Keratinocyte (primary cell): ENCODE data around the gene CALCB. TPM values are rescaled to one million over a fixed set of nuclear protein-coding genes. Genes with fewer than 3 reads are reported as not detected.
A peak's percentile ranks its signal among the peaks of the same experiment; 100 is the strongest.

Experiments used
- DNase-seq: peaks from one replicate; pipeline ENCODE4 v3.0.0-alpha.2; 2011; ENCODE audit warnings: low read depth, missing footprints, low spot score
- FAIRE-seq: peaks from 2 replicates; lab custom pipeline; 2011; peaks lifted over from hg19 to GRCh38; lab: Jason Lieb, UNC
- H2AFZ ChIP-seq: 2 replicates; pipeline ENCODE4 v1.6.0; 2012; ENCODE audit warnings: low read length, control low read depth, inconsistent platforms; ENCODE audit not compliant: control insufficient read depth
- H3K27ac ChIP-seq: 2 replicates; pipeline ENCODE4 v1.5.1; 2011; ENCODE audit warnings: low read length; ENCODE audit not compliant: control insufficient read depth, insufficient read depth
- H3K27me3 ChIP-seq: 3 replicates; pipeline ENCODE4 v1.6.0; 2011; ENCODE audit warnings: low read length; ENCODE audit not compliant: control insufficient read depth, insufficient read depth; ENCODE audit errors: extremely low read depth
- H3K36me3 ChIP-seq, 2 experiments: 2 replicates in 1 of 2; 3 replicates in 1 of 2; pipeline ENCODE4 v1.5.1; 2011; ENCODE audit warnings: low read length in 2 of 2, mild to moderate bottlenecking in 1 of 2; ENCODE audit not compliant: control insufficient read depth in 2 of 2, insufficient read depth in 2 of 2; ENCODE audit errors: extremely low read depth in 1 of 2
- H3K4me1 ChIP-seq: 3 replicates; pipeline ENCODE4 v1.5.1; 2011; ENCODE audit warnings: low read length; ENCODE audit not compliant: control insufficient read depth, insufficient read depth; ENCODE audit errors: extremely low read depth
- H3K4me2 ChIP-seq: 3 replicates; pipeline ENCODE4 v1.6.0; 2011; ENCODE audit warnings: low read depth, low read length; ENCODE audit not compliant: control insufficient read depth, insufficient read depth; ENCODE audit errors: extremely low read depth
- H3K4me3 ChIP-seq, 3 experiments: fragments of 200-600 bp in 1 of 3; sonication (generic) in 1 of 3; 2 replicates in 2 of 3; 3 replicates in 1 of 3; pipeline ENCODE4 v1.5.1; 2011 to 2016; ENCODE audit warnings: low read length in 3 of 3, mild to moderate bottlenecking in 3 of 3, control low read depth in 2 of 3, inconsistent platforms in 1 of 3, low read depth in 1 of 3, mixed read lengths in 1 of 3, mixed run types in 1 of 3, moderate library complexity in 1 of 3; ENCODE audit not compliant: control insufficient read depth in 2 of 3, insufficient read depth in 2 of 3; ENCODE audit errors: extremely low read depth in 1 of 3
- H3K79me2 ChIP-seq: 2 replicates; pipeline ENCODE4 v1.6.0; 2012; ENCODE audit warnings: low read length; ENCODE audit not compliant: control insufficient read depth, insufficient read depth
- H3K9ac ChIP-seq: 3 replicates; pipeline ENCODE4 v1.6.0; 2011; ENCODE audit warnings: low read length; ENCODE audit not compliant: control insufficient read depth, insufficient read depth; ENCODE audit errors: extremely low read depth
- H3K9me1 ChIP-seq: 3 replicates; pipeline ENCODE4 v1.6.0; 2011; ENCODE audit warnings: low read length; ENCODE audit not compliant: control insufficient read depth, insufficient read depth; ENCODE audit errors: extremely low read depth
- H3K9me3 ChIP-seq: 2 replicates; pipeline ENCODE4 v1.5.1; 2012; ENCODE audit warnings: low read depth, low read length; ENCODE audit not compliant: control insufficient read depth
- H4K20me1 ChIP-seq: 3 replicates; pipeline ENCODE4 v1.6.0; 2011; ENCODE audit warnings: low read length; ENCODE audit not compliant: control insufficient read depth, insufficient read depth; ENCODE audit errors: extremely low read depth
- EZH2 ChIP-seq: IDR thresholded peaks from one replicate; pipeline ENCODE4 v1.6.1; 2012; ENCODE audit warnings: inconsistent platforms, mild to moderate bottlenecking, low read length, moderate library complexity
- dilution Hi-C: fragments of 300-500 bp; cut with MboI; formaldehyde crosslinking; loops from one replicate; pipeline ENCODE4 v1.7.0; 2020; ENCODE audit warnings: low sequenced_read_pairs; ENCODE audit not compliant: extremely low pct_ligation_motif_present
- polyA plus RNA-seq, 5 experiments: library from polyadenylated mRNA; depleted of rRNA in 3 of 5; stranded (reverse) in 3 of 5; stranded (forward) in 1 of 5; unstranded in 1 of 5; fragments of >200 nt; gene quantifications; 1 replicate in 1 of 5; 2 replicates in 3 of 5; 3 replicates in 1 of 5; pipeline versions ENCODE4 v1.2.1 to v1.2.3, GENCODE V29; 2011 to 2012; ENCODE audit warnings: missing spikeins in 2 of 5, low read depth in 1 of 5, low replicate concordance in 1 of 5
- TF ChIP-seq, protein P1 (sequence below), 3 experiments: IDR thresholded peaks in 1 of 3; conservative IDR thresholded peaks in 1 of 3; optimal IDR thresholded peaks in 1 of 3; 2 replicates in 2 of 3; 3 replicates in 1 of 3; pipeline versions ENCODE3 to v1.5.1; 2011; ENCODE audit warnings: low read length in 3 of 3, mild to moderate bottlenecking in 3 of 3, moderate library complexity in 2 of 3, control low read depth in 1 of 3, inconsistent platforms in 1 of 3; ENCODE audit not compliant: insufficient read depth in 2 of 3; ENCODE audit errors: extremely low read depth in 1 of 3

CALCB gene
- polyA plus RNA-seq, 1 donor (not counting 4 experiments of a cell fraction or from before 2014, with no cell fraction given), result not detected

GRCh38 chr11:15114501-15115475, 41.4 kb downstream of the CALCB start, which contains the start of gene INSC:
TSS of gene INSC (plus strand) at chr11:15114923. CDS start at chr11:15149175, 34,252 bp downstream.
- H4K20me1 ChIP-seq, result no peaks in the 10 kb centered on the region
- FAIRE-seq (no peak), DNase-seq (no peak)
- dilution Hi-C loops, result no loop called here
- H2AFZ ChIP-seq, result peak within 1 kb of the TSS; percentile 56
- H3K36me3 ChIP-seq, result no peaks in the 10 kb centered on the region
- peak within 1 kb of the TSS; percentile 51 for H3K4me2 ChIP-seq
- H3K27me3 ChIP-seq, result peaks cover 13% of the 10 kb centered on the region
- no peaks in the 10 kb centered on the region for H3K9me3 ChIP-seq
- peaks cover 4% of the 10 kb centered on the region for H3K4me1 ChIP-seq
- no peaks in the 10 kb centered on the region for H3K9me1 ChIP-seq
- H3K79me2 ChIP-seq, result no peaks in the 10 kb centered on the region
- no peak within 1 kb of the TSS for H3K9ac ChIP-seq
- H3K4me3 ChIP-seq, result no peak within 1 kb of the TSS
- H3K27ac ChIP-seq, result no peak within 1 kb of the TSS
- no peak for TF ChIP-seq EZH2
- TF ChIP-seq, protein P1, sequence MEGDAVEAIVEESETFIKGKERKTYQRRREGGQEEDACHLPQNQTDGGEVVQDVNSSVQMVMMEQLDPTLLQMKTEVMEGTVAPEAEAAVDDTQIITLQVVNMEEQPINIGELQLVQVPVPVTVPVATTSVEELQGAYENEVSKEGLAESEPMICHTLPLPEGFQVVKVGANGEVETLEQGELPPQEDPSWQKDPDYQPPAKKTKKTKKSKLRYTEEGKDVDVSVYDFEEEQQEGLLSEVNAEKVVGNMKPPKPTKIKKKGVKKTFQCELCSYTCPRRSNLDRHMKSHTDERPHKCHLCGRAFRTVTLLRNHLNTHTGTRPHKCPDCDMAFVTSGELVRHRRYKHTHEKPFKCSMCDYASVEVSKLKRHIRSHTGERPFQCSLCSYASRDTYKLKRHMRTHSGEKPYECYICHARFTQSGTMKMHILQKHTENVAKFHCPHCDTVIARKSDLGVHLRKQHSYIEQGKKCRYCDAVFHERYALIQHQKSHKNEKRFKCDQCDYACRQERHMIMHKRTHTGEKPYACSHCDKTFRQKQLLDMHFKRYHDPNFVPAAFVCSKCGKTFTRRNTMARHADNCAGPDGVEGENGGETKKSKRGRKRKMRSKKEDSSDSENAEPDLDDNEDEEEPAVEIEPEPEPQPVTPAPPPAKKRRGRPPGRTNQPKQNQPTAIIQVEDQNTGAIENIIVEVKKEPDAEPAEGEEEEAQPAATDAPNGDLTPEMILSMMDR (optimal IDR thresholded peaks at IDR 0.05 in 1 of 3, IDR thresholded peaks at IDR 0.05 in 1 of 3, conservative IDR thresholded peaks at IDR 0.05 in 1 of 3; ENCODE audit: extremely low read depth in 1 of 3, insufficient read depth in 2 of 3, low read length in 3 of 3), result peak in 1 of 3 experiments; percentile 28

- peaks cover 13% of the 10 kb centered on the region for H3K27me3 ChIP-seq
- dilution Hi-C loops, result no loop called here
- no peak for FAIRE-seq
These were observed 42.3 kb downstream of the CALCB start for GRCh38 chr11:15115686-15116085.

More at GRCh38 chr11:15115686-15116085, 42.3 kb downstream of the CALCB start:
- H3K4me3 ChIP-seq, result no peak overlapping the region
- no peaks in the 10 kb centered on the region for H3K36me3 ChIP-seq
- H4K20me1 ChIP-seq, result no peaks in the 10 kb centered on the region
- no peaks in the 10 kb centered on the region for H3K9me3 ChIP-seq
- DNase-seq, result no peak
- H3K27ac ChIP-seq, result no peak overlapping the region
- no peaks in the 10 kb centered on the region for H3K79me2 ChIP-seq
- H3K9ac ChIP-seq, result no peak overlapping the region
- TF ChIP-seq, protein P1 (optimal IDR thresholded peaks at IDR 0.05 in 1 of 3, IDR thresholded peaks at IDR 0.05 in 1 of 3, conservative IDR thresholded peaks at IDR 0.05 in 1 of 3; ENCODE audit: extremely low read depth in 1 of 3, insufficient read depth in 2 of 3, low read length in 3 of 3), result no peak
- no peak for TF ChIP-seq EZH2
- no peaks in the 10 kb centered on the region for H3K9me1 ChIP-seq
- H3K4me1 ChIP-seq, result peaks cover 6% of the 10 kb centered on the region
- H2AFZ ChIP-seq, result no peak overlapping the region
- no peak overlapping the region for H3K4me2 ChIP-seq
